ENCODE data around the gene XPO6. TPM values are rescaled to one million over a fixed set of nuclear protein-coding genes. Genes with fewer than 3 reads are reported as not detected.

Gene XPO6
- total RNA-seq, 1 experiment from 2014 or later, result 162 TPM

DNA sequence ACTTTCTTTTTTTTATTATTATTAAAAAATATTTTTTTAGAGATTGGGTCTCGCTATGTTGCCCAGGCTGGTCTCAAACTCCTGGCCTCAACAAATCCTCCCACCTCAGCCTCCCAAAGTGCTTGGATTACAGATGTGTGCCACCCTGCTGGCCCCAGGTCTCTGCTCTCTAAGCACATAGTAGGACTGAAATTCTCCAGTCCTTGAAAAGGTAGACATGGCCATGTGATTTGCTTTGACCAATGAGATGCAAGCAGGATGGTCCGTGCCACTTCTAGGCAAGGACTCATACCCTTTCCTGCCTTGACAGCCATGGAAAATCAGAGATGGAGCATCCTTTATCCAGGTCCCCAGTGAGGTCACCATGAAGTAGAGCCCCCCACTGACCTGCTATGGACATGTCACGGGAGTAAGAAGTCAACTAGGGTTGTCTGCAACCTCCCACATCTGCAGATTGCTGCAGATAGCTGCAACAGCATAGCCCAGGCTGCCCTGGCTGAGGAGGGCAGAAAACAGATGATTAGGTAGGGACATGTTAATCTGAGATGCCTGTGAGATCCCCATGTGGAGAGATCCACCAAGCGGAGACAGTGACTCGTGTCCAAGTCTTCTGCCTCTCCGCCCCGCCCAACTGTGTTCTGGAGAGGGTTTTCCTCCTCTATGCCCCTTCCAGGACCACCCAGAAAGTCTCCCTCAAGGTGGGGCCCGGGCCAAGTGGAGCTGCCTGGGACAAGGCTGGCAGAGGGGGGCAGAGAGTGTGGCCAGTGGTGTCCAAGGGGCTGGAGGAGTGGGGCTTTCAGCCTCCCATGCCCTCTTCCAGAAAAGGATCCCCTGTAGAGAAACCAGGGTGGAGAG is 159.3 kb downstream of the XPO6 start:
- BruUV-seq (replicated peaks), result no TSS peak
- no peak for ATAC-seq
- H3K4me2 ChIP-seq (ENCODE audit: low read length), result no peak overlapping the region
- H3K4me3 ChIP-seq (replicated peaks in 1 of 2; ENCODE audit: low read depth in 1 of 2, low read length in 2 of 2), result no peak overlapping the region
- no peak overlapping the region for H2AFZ ChIP-seq (ENCODE audit: low read depth, low read length, poor library complexity, severe bottlenecking)
- ChIA-PET RAD21 (ENCODE audit: low non-redundant PET in 1 of 2, low total read pairs in 2 of 2, uncharacterized antibody in 2 of 2, unreplicated experiment in 2 of 2) (no interaction called here), POLR2A (no interaction called here), CTCF (no interaction called here)
- no peaks in the 10 kb centered on the region for H4K20me1 ChIP-seq (ENCODE audit: insufficient read depth)
- peaks cover 2% of the 10 kb centered on the region; the same call in 1 of the 2 replicates for H3K27me3 ChIP-seq (ENCODE audit: insufficient read depth, low read length)
- TF ChIP-seq, protein P1, sequence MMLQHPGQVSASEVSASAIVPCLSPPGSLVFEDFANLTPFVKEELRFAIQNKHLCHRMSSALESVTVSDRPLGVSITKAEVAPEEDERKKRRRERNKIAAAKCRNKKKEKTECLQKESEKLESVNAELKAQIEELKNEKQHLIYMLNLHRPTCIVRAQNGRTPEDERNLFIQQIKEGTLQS (IDR thresholded peaks at IDR 0.05), result no peak
- TF ChIP-seq SP1 (IDR thresholded peaks at IDR 0.05; ENCODE audit: low read depth) (no peak), POLR2A (IDR thresholded peaks at IDR 0.05; ENCODE audit: borderline replicate concordance, extremely low read depth, insufficient read depth, insufficient read length) (no peak), SRF (IDR thresholded peaks at IDR 0.05; ENCODE audit: low read depth) (no peak), ELF1 (IDR thresholded peaks at IDR 0.05; ENCODE audit: borderline replicate concordance, low read depth) (no peak), ZNF274 (IDR thresholded peaks at IDR 0.05; ENCODE audit: low read depth, low read length) (no peak), EGR1 (IDR thresholded peaks at IDR 0.05; ENCODE audit: low read depth) (no peak)
- H3K27ac ChIP-seq (ENCODE audit: low read depth, low read length), result no peak overlapping the region
- intact Hi-C loops (cut with micrococcal nuclease), result no loop called here
- no peaks in the 10 kb centered on the region for H3K4me1 ChIP-seq (ENCODE audit: control insufficient read depth in 1 of 2, insufficient read depth in 2 of 2, low read length in 2 of 2)
- no peaks in the 10 kb centered on the region for H3K9me2 ChIP-seq (ENCODE audit: insufficient read depth)
- no peaks in the 10 kb centered on the region for H3K36me3 ChIP-seq (ENCODE audit: control insufficient read depth in 1 of 2, insufficient read depth in 2 of 2, low read length in 2 of 2)
- no peaks in the 10 kb centered on the region for H3K79me2 ChIP-seq (ENCODE audit: insufficient read depth, low read length)
- DNase-seq (ENCODE audit: low read depth, low spot score), result no peak
- no peaks in the 10 kb centered on the region for H3K9me3 ChIP-seq (ENCODE audit: control insufficient read depth in 1 of 2, insufficient read depth in 1 of 2, low read depth in 1 of 2, low read length in 2 of 2)
- no peak overlapping the region for H3K9ac ChIP-seq (ENCODE audit: low read length)

DNA sequence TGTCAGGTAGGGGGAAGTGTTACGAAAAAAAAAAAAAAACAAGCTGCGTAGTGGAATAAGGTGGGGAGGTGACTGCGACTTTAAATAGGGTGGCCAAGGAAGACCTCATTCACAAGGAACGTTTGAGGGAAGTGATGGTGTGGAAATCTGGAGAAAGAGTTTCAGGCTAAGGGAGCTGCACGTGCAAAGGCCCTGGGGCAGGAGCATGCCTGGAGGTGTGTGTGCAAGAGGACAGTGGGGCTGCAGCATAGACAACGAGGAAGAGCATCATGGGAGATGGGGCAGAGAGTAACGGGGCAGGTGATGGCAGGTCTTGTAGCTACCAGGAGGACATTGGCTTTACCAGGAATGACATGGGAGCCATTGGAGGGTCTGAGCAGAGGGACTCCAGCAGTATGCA is 160.3 kb downstream of the XPO6 start:
- POLR2A ChIA-PET, result no interaction called here
- TF ChIP-seq ZNF274 (IDR thresholded peaks at IDR 0.05; ENCODE audit: low read depth, low read length), result no peak
- no peak for TF ChIP-seq FOSL1 (IDR thresholded peaks at IDR 0.05; ENCODE audit: low read depth)
- TF ChIP-seq EZH2phosphoT487 (IDR thresholded peaks at IDR 0.05; ENCODE audit: borderline replicate concordance), result no peak
- TF ChIP-seq EGR1 (IDR thresholded peaks at IDR 0.05; ENCODE audit: low read depth), result no peak
- TF ChIP-seq RAD21 (IDR thresholded peaks at IDR 0.05; ENCODE audit: low read depth), result no peak
- TF ChIP-seq POLR2AphosphoS5 (IDR thresholded peaks at IDR 0.05; ENCODE audit: low read depth, low read length), result no peak
- TF ChIP-seq SRF (IDR thresholded peaks at IDR 0.05; ENCODE audit: low read depth), result no peak
- TF ChIP-seq ELF1 (IDR thresholded peaks at IDR 0.05; ENCODE audit: borderline replicate concordance, low read depth), result no peak
- TF ChIP-seq, protein P2, sequence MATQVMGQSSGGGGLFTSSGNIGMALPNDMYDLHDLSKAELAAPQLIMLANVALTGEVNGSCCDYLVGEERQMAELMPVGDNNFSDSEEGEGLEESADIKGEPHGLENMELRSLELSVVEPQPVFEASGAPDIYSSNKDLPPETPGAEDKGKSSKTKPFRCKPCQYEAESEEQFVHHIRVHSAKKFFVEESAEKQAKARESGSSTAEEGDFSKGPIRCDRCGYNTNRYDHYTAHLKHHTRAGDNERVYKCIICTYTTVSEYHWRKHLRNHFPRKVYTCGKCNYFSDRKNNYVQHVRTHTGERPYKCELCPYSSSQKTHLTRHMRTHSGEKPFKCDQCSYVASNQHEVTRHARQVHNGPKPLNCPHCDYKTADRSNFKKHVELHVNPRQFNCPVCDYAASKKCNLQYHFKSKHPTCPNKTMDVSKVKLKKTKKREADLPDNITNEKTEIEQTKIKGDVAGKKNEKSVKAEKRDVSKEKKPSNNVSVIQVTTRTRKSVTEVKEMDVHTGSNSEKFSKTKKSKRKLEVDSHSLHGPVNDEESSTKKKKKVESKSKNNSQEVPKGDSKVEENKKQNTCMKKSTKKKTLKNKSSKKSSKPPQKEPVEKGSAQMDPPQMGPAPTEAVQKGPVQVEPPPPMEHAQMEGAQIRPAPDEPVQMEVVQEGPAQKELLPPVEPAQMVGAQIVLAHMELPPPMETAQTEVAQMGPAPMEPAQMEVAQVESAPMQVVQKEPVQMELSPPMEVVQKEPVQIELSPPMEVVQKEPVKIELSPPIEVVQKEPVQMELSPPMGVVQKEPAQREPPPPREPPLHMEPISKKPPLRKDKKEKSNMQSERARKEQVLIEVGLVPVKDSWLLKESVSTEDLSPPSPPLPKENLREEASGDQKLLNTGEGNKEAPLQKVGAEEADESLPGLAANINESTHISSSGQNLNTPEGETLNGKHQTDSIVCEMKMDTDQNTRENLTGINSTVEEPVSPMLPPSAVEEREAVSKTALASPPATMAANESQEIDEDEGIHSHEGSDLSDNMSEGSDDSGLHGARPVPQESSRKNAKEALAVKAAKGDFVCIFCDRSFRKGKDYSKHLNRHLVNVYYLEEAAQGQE (IDR thresholded peaks at IDR 0.05; ENCODE audit: low read depth), result no peak
- BruUV-seq (replicated peaks), result no TSS peak
- H3K79me2 ChIP-seq (ENCODE audit: insufficient read depth, low read length), result no peaks in the 10 kb centered on the region
- H3K4me2 ChIP-seq (ENCODE audit: low read length), result no peak overlapping the region
- no peak overlapping the region for H2AFZ ChIP-seq (ENCODE audit: low read depth, low read length, poor library complexity, severe bottlenecking)
- H3K4me3 ChIP-seq (replicated peaks in 1 of 2; ENCODE audit: low read depth in 1 of 2, low read length in 2 of 2), result no peak overlapping the region
- DNase-seq (ENCODE audit: low read depth, low spot score), result no peak
- peaks cover 2% of the 10 kb centered on the region; the same call in 1 of the 2 replicates for H3K27me3 ChIP-seq (ENCODE audit: insufficient read depth, low read length)
- RAD21 ChIA-PET (ENCODE audit: low non-redundant PET in 1 of 2, low total read pairs in 2 of 2, uncharacterized antibody in 2 of 2, unreplicated experiment in 2 of 2), result no interaction called here
- H4K20me1 ChIP-seq (ENCODE audit: insufficient read depth), result no peaks in the 10 kb centered on the region
- H3K9me2 ChIP-seq (ENCODE audit: insufficient read depth), result no peaks in the 10 kb centered on the region
- intact Hi-C loops (cut with micrococcal nuclease), result no loop called here
- no peak overlapping the region for H3K27ac ChIP-seq (ENCODE audit: low read depth, low read length)
- CTCF ChIA-PET, result no interaction called here
- ATAC-seq, result no peak
- no peak overlapping the region for H3K9ac ChIP-seq (ENCODE audit: low read length)
- H3K36me3 ChIP-seq (ENCODE audit: control insufficient read depth in 1 of 2, insufficient read depth in 2 of 2, low read length in 2 of 2), result no peaks in the 10 kb centered on the region
- H3K9me3 ChIP-seq (ENCODE audit: control insufficient read depth in 1 of 2, insufficient read depth in 1 of 2, low read depth in 1 of 2, low read length in 2 of 2), result no peaks in the 10 kb centered on the region
- no peaks in the 10 kb centered on the region for H3K4me1 ChIP-seq (ENCODE audit: control insufficient read depth in 1 of 2, insufficient read depth in 2 of 2, low read length in 2 of 2)

Data from HCT116 (cell line).